GM12878 (cell line): Measurements from ENCODE around the gene ACP4. TPM values are rescaled to one million over a fixed set of nuclear protein-coding genes. Genes with fewer than 3 reads are reported as not detected.
"Not testable (repeated sequence)": the region's sequence is repeated elsewhere in the genome, so short reads cannot be mapped to it uniquely, and the experiment has no call there.

Experiments used
- ATAC-seq: fragments of 200-7000 bp; cut with Tn5 transposase; 3 replicates; pipeline ENCODE4 v1.9.1; 2020; ENCODE audit warnings: mild to moderate bottlenecking, moderate library complexity
- BruUV-seq: library from RNA; stranded (reverse); fragments of 400-500 nt; replicated peaks from 2 replicates; lab custom pipeline; 2021; lab: Mats Ljungman, UMichigan
- CTCF ChIA-PET: fragments of 300-600 bp; sonication (Branson Sonifier 250); formaldehyde crosslinking; extraction: SDS; loops from one replicate; lab custom pipeline; 2021; ENCODE audit warnings: inconsistent platforms; lab: Yijun Ruan, JAX
- POLR2A ChIA-PET: fragments of 350-600 bp; formaldehyde crosslinking; extraction: SDS; loops from one replicate; lab custom pipeline; 2021; ENCODE audit warnings: inconsistent platforms; lab: Charles Lee
- RAD21 ChIA-PET: fragments of 300-600 bp; sonication (Branson Sonifier 250); formaldehyde crosslinking; loops from one replicate; lab custom pipeline; 2023; ENCODE audit warnings: antibody characterized with exemption; ENCODE audit not compliant: unreplicated experiment; lab: Charles Lee
- SMC1A ChIA-PET: fragments of 300-600 bp; sonication (Branson Sonifier 250); formaldehyde crosslinking; loops from one replicate; lab custom pipeline; 2023; ENCODE audit not compliant: unreplicated experiment, uncharacterized antibody; lab: Charles Lee
- DNase-seq: peaks from one replicate; pipeline ENCODE4 v3.0.0-alpha.2; 2011; ENCODE audit warnings: low read depth, low spot score
- FAIRE-seq: peaks from 3 replicates; lab custom pipeline; 2011; peaks lifted over from hg19 to GRCh38; lab: Jason Lieb, UNC
- H2AFZ ChIP-seq: 2 replicates; pipeline ENCODE4 v1.6.0; 2011; ENCODE audit warnings: low read depth, low read length, control low read depth; ENCODE audit not compliant: control insufficient read depth
- H3K27ac ChIP-seq: 2 replicates; pipeline ENCODE4 v1.5.1; 2011; ENCODE audit warnings: control low read depth; ENCODE audit not compliant: control insufficient read depth, insufficient read depth
- H3K27me3 ChIP-seq, 2 experiments: replicated peaks in 1 of 2; 2 replicates each; pipeline versions ENCODE4 v1.6.0 to v1.6.1; 2011; ENCODE audit warnings: low read length in 1 of 2; ENCODE audit not compliant: control insufficient read depth in 2 of 2, insufficient read depth in 2 of 2
- H3K36me3 ChIP-seq, 2 experiments: 2 replicates each; pipeline ENCODE4 v1.5.1; 2011; ENCODE audit warnings: low read length in 1 of 2; ENCODE audit not compliant: control insufficient read depth in 2 of 2, insufficient read depth in 2 of 2
- H3K4me1 ChIP-seq: 2 replicates; pipeline ENCODE4 v1.6.1; 2011; ENCODE audit warnings: mild to moderate bottlenecking, low read length, moderate library complexity, mixed read lengths; ENCODE audit not compliant: control insufficient read depth, insufficient read depth
- H3K4me2 ChIP-seq: 2 replicates; pipeline ENCODE4 v1.6.0; 2011; ENCODE audit warnings: control low read depth; ENCODE audit not compliant: control insufficient read depth, insufficient read depth
- H3K4me3 ChIP-seq: fragments of 200-600 bp; sonication (generic); 2 replicates; pipeline ENCODE4 v1.5.1; 2016
- H3K79me2 ChIP-seq: 2 replicates; pipeline ENCODE4 v1.6.0; 2011; ENCODE audit warnings: low read length; ENCODE audit not compliant: control insufficient read depth, insufficient read depth
- H3K9ac ChIP-seq: 2 replicates; pipeline ENCODE4 v1.8.0; 2011; ENCODE audit warnings: low read length, control low read depth, mixed read lengths; ENCODE audit not compliant: control insufficient read depth, insufficient read depth
- H3K9me3 ChIP-seq: replicated peaks from 3 replicates; pipeline ENCODE4 v1.5.1; 2011; ENCODE audit warnings: mild to moderate bottlenecking, low read length; ENCODE audit not compliant: control insufficient read depth, insufficient read depth
- H4K20me1 ChIP-seq: 2 replicates; pipeline ENCODE4 v1.6.0; 2011; ENCODE audit not compliant: control insufficient read depth, insufficient read depth
- WGBS: methylation state at CpG from one replicate; pipeline ENCODE4 v1.1.6; 2016; ENCODE audit warnings: low lambda C conversion rate; ENCODE audit not compliant: insufficient replicate concordance, insufficient coverage; ENCODE audit errors: missing lambda C conversion rate; 5-methylcytosine and 5-hydroxymethylcytosine counted together
- in situ Hi-C: fragments of 300-500 bp; cut with MboI; formaldehyde crosslinking; loops from 9 replicates; pipeline ENCODE4 v1.14.3; 2018; ENCODE audit warnings: mixed read lengths
- intact Hi-C: fragments of 100-400 bp; cut with micrococcal nuclease; formaldehyde crosslinking; loops from one replicate; pipeline ENCODE4 v1.14.2; 2022; ENCODE audit not compliant: unreplicated experiment
- polyA plus RNA-seq, 11 experiments: library from polyadenylated mRNA; depleted of rRNA in 4 of 11; unstranded in 6 of 11; stranded (reverse) in 5 of 11; fragments of >200 nt; fragmentation: Nextera tagmentation in 4 of 11; fragmentation: Illumina TruSeq in 1 of 11; extraction: Ambion mirVana in 4 of 11; extraction: Trizol in 1 of 11; gene quantifications; 1 replicate in 1 of 11; 2 replicates in 10 of 11; pipeline versions ENCODE4 v1.2.1 to v1.2.3, GENCODE V29; 2011 to 2016; ENCODE audit warnings: inconsistent platforms in 2 of 11, missing spikeins in 2 of 11, low read depth in 1 of 11
- total RNA-seq, 4 experiments: library from RNA; depleted of rRNA in 3 of 4; stranded (reverse); fragments of >200 nt in 3 of 4; fragmentation: Illumina TruSeq in 1 of 4; extraction: Trizol in 1 of 4; gene quantifications; 2 replicates each; pipeline versions ENCODE4 v1.2.1 to v1.2.3, GENCODE V29; 2013 to 2021

The ACP4 gene
- total and polyA plus RNA-seq, 10 of the 15 experiments (the other 5 are each of a cell fraction or from before 2014, with no cell fraction given) = not detected

- DNase-seq, RAD21 ChIA-PET, FAIRE-seq, H3K4me3 ChIP-seq, ATAC-seq, POLR2A ChIA-PET, CTCF ChIA-PET, H3K79me2 ChIP-seq, SMC1A ChIA-PET, H3K36me3 ChIP-seq, H3K27ac ChIP-seq, H2AFZ ChIP-seq, H3K4me1 ChIP-seq, H4K20me1 ChIP-seq, in situ Hi-C loops, intact Hi-C loops, BruUV-seq, H3K9ac ChIP-seq, H3K27me3 ChIP-seq, H3K4me2 ChIP-seq, H3K9me3 ChIP-seq: not testable (repeated sequence)
- 52% methylated on average over 3 of the region's 3 CpGs for WGBS
Observed at GRCh38 chr19:50757624-50758023, 32.6 kb upstream of the ACP4 start.

- SMC1A ChIA-PET, H2AFZ ChIP-seq, BruUV-seq, H3K27me3 ChIP-seq, H3K4me3 ChIP-seq, CTCF ChIA-PET, H3K9ac ChIP-seq, H3K9me3 ChIP-seq, H3K4me2 ChIP-seq, RAD21 ChIA-PET, intact Hi-C loops, FAIRE-seq, POLR2A ChIA-PET, H3K79me2 ChIP-seq, H3K36me3 ChIP-seq, in situ Hi-C loops, H3K27ac ChIP-seq, H4K20me1 ChIP-seq, ATAC-seq, H3K4me1 ChIP-seq, DNase-seq: not testable (repeated sequence)
- WGBS = 45% methylated on average over 18 of the region's 18 CpGs
Observed at GRCh38 chr19:50759076-50759475, 31.1 kb upstream of the ACP4 start.
